WTC11 (cell line): Measurements from ENCODE around the gene ZNF521. TPM values are rescaled to one million over a fixed set of nuclear protein-coding genes. Genes with fewer than 3 reads are reported as not detected.

ENCODE experiments used
- ATAC-seq: fragments of 200-7000 bp; cut with Tn5 transposase; 2 replicates; pipeline ENCODE4 v1.10.0; 2021; ENCODE audit warnings: mild to moderate bottlenecking, moderate library complexity
- CTCF ChIA-PET: fragments of 300-600 bp; sonication (Branson Sonifier 250); formaldehyde crosslinking; loops from one replicate; lab custom pipeline; 2021; ENCODE audit warnings: antibody characterized with exemption; lab: Charles Lee
- POLR2A ChIA-PET: fragments of 350-600 bp; sonication (Branson Sonifier 250); formaldehyde crosslinking; loops from one replicate; lab custom pipeline; 2021; ENCODE audit warnings: antibody characterized with exemption; lab: Charles Lee
- DNase-seq: peaks from one replicate; pipeline ENCODE4 v3.0.0; 2021; ENCODE audit warnings: low spot score
- H3K27ac Mint-ChIP-seq: 2 replicates; pipeline ENCODE4 v1.8.0; 2021; ENCODE audit warnings: mixed read lengths
- H3K27me3 Mint-ChIP-seq: 2 replicates; pipeline ENCODE4 v1.8.0; 2021; ENCODE audit warnings: low read depth, mild to moderate bottlenecking, moderate library complexity, mixed read lengths
- H3K36me3 Mint-ChIP-seq: 2 replicates; pipeline ENCODE4 v1.8.0; 2021; ENCODE audit warnings: mixed read lengths
- H3K4me1 Mint-ChIP-seq: 2 replicates; pipeline ENCODE4 v1.8.0; 2022; ENCODE audit warnings: mixed read lengths
- H3K4me3 Mint-ChIP-seq: 2 replicates; pipeline ENCODE4 v1.8.0; 2021; ENCODE audit warnings: mild to moderate bottlenecking, moderate library complexity, mixed read lengths
- H3K9me3 Mint-ChIP-seq: 2 replicates; pipeline ENCODE4 v1.8.0; 2021; ENCODE audit warnings: mixed read lengths
- ATF2 ChIP-seq: sonication (generic); formaldehyde crosslinking; IDR thresholded peaks from 2 replicates; pipeline ENCODE4 v1.8.1; 2022; ENCODE audit warnings: low read depth, missing genetic modification reagents, borderline replicate concordance
- ATF3 ChIP-seq: sonication (generic); formaldehyde crosslinking; conservative IDR thresholded peaks from 2 replicates; pipeline ENCODE4 v1.8.1; 2022; ENCODE audit warnings: mild to moderate bottlenecking, missing genetic modification reagents
- ATF6 ChIP-seq: sonication (generic); formaldehyde crosslinking; IDR thresholded peaks from 2 replicates; pipeline ENCODE4 v1.8.1; 2023; ENCODE audit warnings: mild to moderate bottlenecking, missing genetic modification reagents
- FOXJ3 ChIP-seq: sonication (generic); formaldehyde crosslinking; IDR thresholded peaks from 2 replicates; pipeline ENCODE4 v1.9.0; 2021; ENCODE audit warnings: missing genetic modification reagents, mild to moderate bottlenecking, borderline replicate concordance
- FOXK1 ChIP-seq: sonication (generic); formaldehyde crosslinking; IDR thresholded peaks from 2 replicates; pipeline ENCODE4 v1.8.0; 2022; ENCODE audit warnings: mild to moderate bottlenecking, moderate library complexity, missing genetic modification reagents
- GRHL2 ChIP-seq: fragments of 250-450 bp; sonication (Bioruptor Pico); IDR thresholded peaks from 2 replicates; pipeline ENCODE4 v1.8.0; 2022; ENCODE audit warnings: mild to moderate bottlenecking, moderate library complexity; ENCODE audit not compliant: insufficient replicate concordance, severe bottlenecking
- IRF2 ChIP-seq: sonication (generic); formaldehyde crosslinking; IDR thresholded peaks from 2 replicates; pipeline ENCODE4 v1.8.0; 2022; ENCODE audit warnings: low read depth, missing genetic modification reagents, borderline replicate concordance
- NR3C1 ChIP-seq: sonication (generic); formaldehyde crosslinking; conservative IDR thresholded peaks from 2 replicates; pipeline ENCODE4 v1.8.1; 2023; ENCODE audit warnings: low read depth, mild to moderate bottlenecking, missing genetic modification reagents
- RELA ChIP-seq: sonication (generic); formaldehyde crosslinking; IDR thresholded peaks from 2 replicates; pipeline ENCODE4 v1.8.1; 2022; ENCODE audit warnings: missing genetic modification reagents, mild to moderate bottlenecking, borderline replicate concordance
- RORB ChIP-seq: fragments of 250-450 bp; sonication (Bioruptor Pico); IDR thresholded peaks from 2 replicates; pipeline ENCODE4 v1.9.0; 2021; ENCODE audit warnings: mild to moderate bottlenecking
- USF2 ChIP-seq: sonication (generic); formaldehyde crosslinking; IDR thresholded peaks from 2 replicates; pipeline ENCODE4 v1.8.1; 2023; ENCODE audit warnings: mild to moderate bottlenecking, missing genetic modification reagents, moderate library complexity
- ZNF138 ChIP-seq: sonication (generic); formaldehyde crosslinking; conservative IDR thresholded peaks from 2 replicates; pipeline ENCODE4 v1.8.1; 2022; ENCODE audit warnings: mild to moderate bottlenecking, moderate library complexity, missing genetic modification reagents
- ZNF263 ChIP-seq: sonication (generic); formaldehyde crosslinking; IDR thresholded peaks from 2 replicates; pipeline ENCODE4 v1.8.1; 2022; ENCODE audit warnings: low read depth, mild to moderate bottlenecking, moderate library complexity, missing genetic modification reagents
- ZNF532 ChIP-seq: fragments of 250-450 bp; sonication (Bioruptor Pico); IDR thresholded peaks from 2 replicates; pipeline ENCODE4 v1.9.0; 2021; ENCODE audit warnings: mild to moderate bottlenecking, borderline replicate concordance
- total RNA-seq: library from RNA; stranded (reverse); gene quantifications from 3 replicates; pipeline ENCODE4 v1.2.3, GENCODE V29; 2021

The ZNF521 gene
- total RNA-seq, 1 experiment from 2014 or later, result 15.3 TPM

GRCh38 chr18:25281556-25281955 is 70.4 kb downstream of the ZNF521 start:
- H3K36me3 Mint-ChIP-seq, result no peaks in the 10 kb centered on the region
- DNase-seq (no peak), ATAC-seq (no peak)
- peaks cover 14% of the 10 kb centered on the region for H3K4me1 Mint-ChIP-seq
- ChIA-PET POLR2A (interaction anchor here (0.6 kb wide), 1 partner anchor 66 kb away, joined by 3 read pairs; no protein-coding TSS in a partner anchor), CTCF (interaction anchor here (0.5 kb wide), 1 partner anchor 28 kb away, joined by 3 read pairs; no protein-coding TSS in a partner anchor)
- no peaks in the 10 kb centered on the region for H3K9me3 Mint-ChIP-seq
- TF ChIP-seq ZNF138 (CRISPR knock-in tag), result no peak
- 0 out of 2 replicates have a peak, but pooled peaks have one; percentile 36 for TF ChIP-seq USF2 (CRISPR knock-in tag)
- H3K27me3 Mint-ChIP-seq, result no peaks in the 10 kb centered on the region
- no peak overlapping the region for H3K27ac Mint-ChIP-seq
- no peak overlapping the region for H3K4me3 Mint-ChIP-seq

- H3K9me3 Mint-ChIP-seq, result no peaks in the 10 kb centered on the region
- POLR2A ChIA-PET, result no interaction called here
- peaks cover 19% of the 10 kb centered on the region for H3K4me1 Mint-ChIP-seq
- H3K27ac Mint-ChIP-seq, result no peak overlapping the region
- DNase-seq (no peak), ATAC-seq (no peak)
- TF ChIP-seq ZNF532 (CRISPR knock-in tag) (no peak), IRF2 (CRISPR knock-in tag) (no peak), RORB (CRISPR knock-in tag) (no peak), FOXJ3 (no peak), GRHL2 (CRISPR knock-in tag) (no peak), ATF2 (CRISPR knock-in tag) (no peak), ATF3 (CRISPR knock-in tag) (no peak), ATF6 (CRISPR knock-in tag) (no peak), NR3C1 (no peak), USF2 (CRISPR knock-in tag) (no peak), ZNF263 (CRISPR knock-in tag) (no peak), RELA (no peak), FOXK1 (CRISPR knock-in tag) (no peak)
- H3K36me3 Mint-ChIP-seq, result no peaks in the 10 kb centered on the region
- H3K4me3 Mint-ChIP-seq, result no peak overlapping the region
- CTCF ChIA-PET, result no interaction called here
- no peaks in the 10 kb centered on the region for H3K27me3 Mint-ChIP-seq
Measured at GRCh38 chr18:25279961-25280360, 72.0 kb downstream of the ZNF521 start.
